PC-3 (cell line): ENCODE data around the gene COL1A1.

Experiments
- EZH2 ChIP-seq: fragments of 300-600 bp; sonication (generic); IDR thresholded peaks from one replicate; pipeline ENCODE4 v1.6.1; 2017; ENCODE audit warnings: antibody characterized with exemption, mild to moderate bottlenecking, low read length; ENCODE audit not compliant: unreplicated experiment
- TF ChIP-seq, protein P1 (sequence below): fragments of 300-600 bp; sonication (generic); conservative IDR thresholded peaks from 2 replicates; pipeline ENCODE4 v1.5.1; 2017; ENCODE audit warnings: antibody characterized with exemption, low read depth, mild to moderate bottlenecking, low read length

DNA sequence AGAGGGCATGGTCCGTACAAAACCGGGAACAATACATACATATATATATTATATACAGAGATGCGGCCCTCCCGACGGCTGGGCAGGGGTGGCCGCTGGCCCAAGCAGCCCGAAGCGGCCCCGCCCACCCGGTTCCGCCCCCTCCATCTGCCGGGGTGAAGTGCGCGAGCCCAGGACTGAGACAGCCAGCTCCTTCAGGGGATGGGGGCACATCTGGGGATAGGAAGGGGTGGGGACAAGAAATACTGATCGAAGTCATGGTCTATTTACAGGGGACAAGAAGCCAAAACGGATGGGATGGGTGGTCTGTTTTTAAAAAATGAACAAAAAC lies 67.7 kb downstream of the COL1A1 start:
- TF ChIP-seq, protein P1, sequence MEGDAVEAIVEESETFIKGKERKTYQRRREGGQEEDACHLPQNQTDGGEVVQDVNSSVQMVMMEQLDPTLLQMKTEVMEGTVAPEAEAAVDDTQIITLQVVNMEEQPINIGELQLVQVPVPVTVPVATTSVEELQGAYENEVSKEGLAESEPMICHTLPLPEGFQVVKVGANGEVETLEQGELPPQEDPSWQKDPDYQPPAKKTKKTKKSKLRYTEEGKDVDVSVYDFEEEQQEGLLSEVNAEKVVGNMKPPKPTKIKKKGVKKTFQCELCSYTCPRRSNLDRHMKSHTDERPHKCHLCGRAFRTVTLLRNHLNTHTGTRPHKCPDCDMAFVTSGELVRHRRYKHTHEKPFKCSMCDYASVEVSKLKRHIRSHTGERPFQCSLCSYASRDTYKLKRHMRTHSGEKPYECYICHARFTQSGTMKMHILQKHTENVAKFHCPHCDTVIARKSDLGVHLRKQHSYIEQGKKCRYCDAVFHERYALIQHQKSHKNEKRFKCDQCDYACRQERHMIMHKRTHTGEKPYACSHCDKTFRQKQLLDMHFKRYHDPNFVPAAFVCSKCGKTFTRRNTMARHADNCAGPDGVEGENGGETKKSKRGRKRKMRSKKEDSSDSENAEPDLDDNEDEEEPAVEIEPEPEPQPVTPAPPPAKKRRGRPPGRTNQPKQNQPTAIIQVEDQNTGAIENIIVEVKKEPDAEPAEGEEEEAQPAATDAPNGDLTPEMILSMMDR, result no peak
- no peak for TF ChIP-seq EZH2
